Uterus (tissue), 2 donors: Measurements from ENCODE around the gene RPS24.

ENCODE experiments used
- POLR2A ChIP-seq, 2 donors: fragments of 450-650 bp; IDR thresholded peaks; one replicate each; pipeline ENCODE4 v1.6.1; 2016; ENCODE audit warnings: antibody characterized with exemption in 2 of 2, mild to moderate bottlenecking in 1 of 2, moderate library complexity in 1 of 2
- TF ChIP-seq, protein P1 (sequence below), 4 experiments: fragments of 200-600 bp in 2 of 4; fragments of 450-650 bp in 2 of 4; sonication (generic) in 2 of 4; IDR thresholded peaks; one replicate each; pipeline ENCODE4 v1.5.1; 2016 to 2019; ENCODE audit warnings: antibody characterized with exemption in 4 of 4, mild to moderate bottlenecking in 2 of 4, moderate library complexity in 1 of 4

- TF ChIP-seq, protein P1, sequence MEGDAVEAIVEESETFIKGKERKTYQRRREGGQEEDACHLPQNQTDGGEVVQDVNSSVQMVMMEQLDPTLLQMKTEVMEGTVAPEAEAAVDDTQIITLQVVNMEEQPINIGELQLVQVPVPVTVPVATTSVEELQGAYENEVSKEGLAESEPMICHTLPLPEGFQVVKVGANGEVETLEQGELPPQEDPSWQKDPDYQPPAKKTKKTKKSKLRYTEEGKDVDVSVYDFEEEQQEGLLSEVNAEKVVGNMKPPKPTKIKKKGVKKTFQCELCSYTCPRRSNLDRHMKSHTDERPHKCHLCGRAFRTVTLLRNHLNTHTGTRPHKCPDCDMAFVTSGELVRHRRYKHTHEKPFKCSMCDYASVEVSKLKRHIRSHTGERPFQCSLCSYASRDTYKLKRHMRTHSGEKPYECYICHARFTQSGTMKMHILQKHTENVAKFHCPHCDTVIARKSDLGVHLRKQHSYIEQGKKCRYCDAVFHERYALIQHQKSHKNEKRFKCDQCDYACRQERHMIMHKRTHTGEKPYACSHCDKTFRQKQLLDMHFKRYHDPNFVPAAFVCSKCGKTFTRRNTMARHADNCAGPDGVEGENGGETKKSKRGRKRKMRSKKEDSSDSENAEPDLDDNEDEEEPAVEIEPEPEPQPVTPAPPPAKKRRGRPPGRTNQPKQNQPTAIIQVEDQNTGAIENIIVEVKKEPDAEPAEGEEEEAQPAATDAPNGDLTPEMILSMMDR (IDR thresholded peaks at IDR 0.05), result no peak
- TF ChIP-seq POLR2A (IDR thresholded peaks at IDR 0.05), result no peak
Measured at GRCh38 chr10:78017856-78018255, 15.8 kb upstream of the RPS24 start.
